Liver (tissue), 9 donors: ENCODE results near the gene TENM3. TPM values are rescaled to one million over a fixed set of nuclear protein-coding genes. Genes with fewer than 3 reads are reported as not detected.

ENCODE experiments used
- DNase-seq: peaks from one replicate; pipeline ENCODE4 v3.0.0-alpha.2; 2017; ENCODE audit warnings: low spot score
- H3K27ac ChIP-seq, 2 donors: one replicate each; pipeline ENCODE4 v1.7.0; 2013; ENCODE audit warnings: inconsistent platforms in 2 of 2, low read length in 2 of 2, control low read depth in 1 of 2, low read depth in 1 of 2, mild to moderate bottlenecking in 1 of 2
- H3K27me3 ChIP-seq, 4 donors: one replicate each; pipeline versions ENCODE4 v1.6.1 to v1.7.0; 2013; ENCODE audit warnings: low read length in 3 of 4, inconsistent platforms in 1 of 4, mild to moderate bottlenecking in 1 of 4, moderate library complexity in 1 of 4; ENCODE audit not compliant: control insufficient read depth in 4 of 4, insufficient read depth in 4 of 4
- H3K36me3 ChIP-seq, 4 donors: one replicate each; pipeline versions ENCODE4 v1.6.1 to v1.7.0; 2013; ENCODE audit warnings: low read length in 3 of 4, mild to moderate bottlenecking in 3 of 4, low read depth in 1 of 4, moderate library complexity in 1 of 4; ENCODE audit not compliant: control insufficient read depth in 4 of 4, insufficient read depth in 3 of 4
- H3K4me1 ChIP-seq, 4 donors: one replicate each; pipeline versions ENCODE4 v1.6.1 to v1.7.0; 2013; ENCODE audit warnings: low read length in 3 of 4, mild to moderate bottlenecking in 3 of 4, moderate library complexity in 1 of 4; ENCODE audit not compliant: control insufficient read depth in 4 of 4, insufficient read depth in 4 of 4
- H3K4me3 ChIP-seq, 3 donors: one replicate each; pipeline versions ENCODE4 v1.6.1 to v1.7.0; 2013; ENCODE audit warnings: low read length in 3 of 3, control low read depth in 1 of 3, low read depth in 1 of 3, mild to moderate bottlenecking in 1 of 3
- H3K9ac ChIP-seq, 2 donors: one replicate each; pipeline ENCODE4 v1.7.0; 2013; ENCODE audit warnings: low read length in 2 of 2, mild to moderate bottlenecking in 2 of 2, moderate library complexity in 2 of 2, control low read depth in 1 of 2, low read depth in 1 of 2
- H3K9me3 ChIP-seq, 4 donors: one replicate each; pipeline versions ENCODE4 v1.6.1 to v1.7.0; 2013; ENCODE audit warnings: low read length in 3 of 4; ENCODE audit not compliant: control insufficient read depth in 4 of 4
- EGR1 ChIP-seq, 2 donors: IDR thresholded peaks; 2 replicates each; pipeline ENCODE4 v1.6.1; 2016 to 2018; ENCODE audit warnings: antibody characterized with exemption in 2 of 2, low read depth in 2 of 2
- FOXA2 ChIP-seq: IDR thresholded peaks from 2 replicates; pipeline ENCODE4 v1.6.1; 2016; ENCODE audit warnings: antibody characterized with exemption
- HNF4A ChIP-seq, 2 donors: conservative IDR thresholded peaks; 2 replicates each; pipeline ENCODE4 v1.6.1; 2016; ENCODE audit warnings: antibody characterized with exemption in 2 of 2, mild to moderate bottlenecking in 2 of 2
- JUND ChIP-seq, 2 donors: IDR thresholded peaks; 2 replicates each; pipeline ENCODE4 v1.6.1; 2016; ENCODE audit warnings: antibody characterized with exemption in 2 of 2
- NR2F2 ChIP-seq: IDR thresholded peaks from 2 replicates; pipeline ENCODE4 v1.6.1; 2016; ENCODE audit warnings: antibody characterized with exemption
- RAD21 ChIP-seq, 2 donors: IDR thresholded peaks; 2 replicates each; pipeline ENCODE4 v1.6.1; 2016; ENCODE audit warnings: antibody characterized with exemption in 2 of 2, mild to moderate bottlenecking in 2 of 2
- REST ChIP-seq: IDR thresholded peaks from 2 replicates; pipeline ENCODE4 v1.6.1; 2016; ENCODE audit warnings: antibody characterized with exemption, mild to moderate bottlenecking
- RXRA ChIP-seq, 2 donors: IDR thresholded peaks; 2 replicates each; pipeline ENCODE4 v1.6.1; 2017 to 2018; ENCODE audit warnings: antibody characterized with exemption in 2 of 2, mild to moderate bottlenecking in 1 of 2
- SP1 ChIP-seq: IDR thresholded peaks from 2 replicates; pipeline ENCODE4 v1.6.1; 2018; ENCODE audit warnings: antibody characterized with exemption, mild to moderate bottlenecking
- ZBTB33 ChIP-seq: IDR thresholded peaks from 2 replicates; pipeline ENCODE4 v1.6.1; 2016; ENCODE audit warnings: antibody characterized with exemption
- WGBS: extraction: QIAGEN DNeasy Blood & Tissue Kit; methylation state at CpG from one replicate; pipeline ENCODE4 v1.1.7; 2013; 5-methylcytosine and 5-hydroxymethylcytosine counted together
- polyA plus RNA-seq, 2 donors: library from polyadenylated mRNA; stranded (reverse) in 1 of 2; unstranded in 1 of 2; fragments of 200-250 nt in 1 of 2; fragments of >200 nt in 1 of 2; fragmentation: Nextera tagmentation in 1 of 2; extraction: Ambion mirVana in 1 of 2; gene quantifications; one replicate each; pipeline versions ENCODE4 v1.2.1 to v1.2.3, GENCODE V29; 2013 to 2015
- total RNA-seq, 2 donors: library from RNA; depleted of rRNA; stranded (reverse); fragments of >200 nt; gene quantifications; one replicate each; pipeline ENCODE4 v1.2.3, GENCODE V29; 2014
- TF ChIP-seq, protein P1 (sequence below): IDR thresholded peaks from 2 replicates; pipeline ENCODE4 v1.6.1; 2016; ENCODE audit warnings: antibody characterized with exemption
- donor health status: healthy.
- donor health status: healthy.
- donor health status: healthy.
- donor health status: healthy.
- donor health status: healthy.

TENM3 gene
- total and polyA plus RNA-seq, 4 donors, result 0.32 to 16.8 (median 0.70) TPM

- WGBS, result 35% methylated on average over 11 of the region's 11 CpGs
- Histone ChIP-seq H3K4me3 (peak overlapping the region; percentile 12 to 49 (median 36)), H3K36me3 (no peaks in the 10 kb centered on the region), H3K27ac (no peak overlapping the region), H3K9ac (no peak overlapping the region), H3K9me3 (no peaks in the 10 kb centered on the region), H3K4me1 (peaks cover 4 to 10% (median 6%) of the 10 kb centered on the region in 4 donors), H3K27me3 (no peaks in the 10 kb centered on the region)
- DNase-seq, result no peak
- TF ChIP-seq HNF4A (conservative IDR thresholded peaks at IDR 0.05), result peak; percentile 16 to 18
- no peak for TF ChIP-seq ZBTB33
These were observed 30.9 kb upstream of the TENM3 start for GRCh38 chr4:182212211-182212761.

GRCh38 chr4:182213004-182213403 lies 30.2 kb upstream of the TENM3 start:
- Histone ChIP-seq H3K9me3 (no peaks in the 10 kb centered on the region), H3K4me3 (no peak overlapping the region), H3K4me1 (peaks cover 4 to 10% (median 6%) of the 10 kb centered on the region in 4 donors), H3K27me3 (no peaks in the 10 kb centered on the region), H3K9ac (no peak overlapping the region), H3K27ac (no peak overlapping the region), H3K36me3 (no peaks in the 10 kb centered on the region)
- WGBS, result 93% methylated on average over 1 of the region's 1 CpG
- TF ChIP-seq, protein P1, sequence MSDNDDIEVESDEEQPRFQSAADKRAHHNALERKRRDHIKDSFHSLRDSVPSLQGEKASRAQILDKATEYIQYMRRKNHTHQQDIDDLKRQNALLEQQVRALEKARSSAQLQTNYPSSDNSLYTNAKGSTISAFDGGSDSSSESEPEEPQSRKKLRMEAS, result no peak
- no peak for TF ChIP-seq EGR1 (IDR thresholded peaks at IDR 0.05; ENCODE audit: low read depth in 2 of 2)
- no peak for TF ChIP-seq SP1
- TF ChIP-seq FOXA2, result no peak
- no peak for TF ChIP-seq RXRA (IDR thresholded peaks at IDR 0.05)
- DNase-seq, result no peak

DNA sequence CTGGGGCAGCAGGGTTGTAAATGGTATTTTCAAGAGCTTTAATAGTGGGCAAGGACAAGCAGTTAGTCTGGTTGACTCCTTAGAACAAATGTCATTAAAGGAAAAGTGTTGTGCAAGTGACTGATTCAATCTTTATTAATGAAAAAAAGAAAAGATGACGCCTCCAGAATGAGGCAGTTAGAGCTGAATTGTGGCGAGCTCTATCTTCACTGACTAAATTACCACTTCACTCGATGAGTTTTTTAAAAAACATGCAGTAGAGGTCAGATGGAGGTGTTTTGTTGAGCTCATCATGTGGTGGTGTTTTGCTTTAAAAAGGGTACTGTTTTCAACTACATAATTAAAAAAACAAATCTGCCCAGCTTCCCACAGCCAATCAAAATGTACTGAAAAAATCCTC lies 28.1 kb upstream of the TENM3 start:
- H3K27me3 ChIP-seq, result no peaks in the 10 kb centered on the region
- H3K4me3 ChIP-seq, result no peak overlapping the region
- H3K27ac ChIP-seq, result no peak overlapping the region
- WGBS, result 82% methylated on average over 3 of the region's 3 CpGs
- TF ChIP-seq RXRA (IDR thresholded peaks at IDR 0.05) (no peak), ZBTB33 (no peak), REST (no peak), FOXA2 (no peak), JUND (IDR thresholded peaks at IDR 0.05) (no peak), EGR1 (IDR thresholded peaks at IDR 0.05; ENCODE audit: low read depth in 2 of 2) (no peak), RAD21 (IDR thresholded peaks at IDR 0.05) (no peak), NR2F2 (no peak)
- no peaks in the 10 kb centered on the region for H3K9me3 ChIP-seq
- H3K4me1 ChIP-seq, result peaks cover 2 to 10% (median 6%) of the 10 kb centered on the region in 4 donors
- no peak for DNase-seq
- H3K9ac ChIP-seq, result no peak overlapping the region
- no peaks in the 10 kb centered on the region for H3K36me3 ChIP-seq
